CD4-positive, alpha-beta memory T cell (primary cell): ENCODE measurements around the gene ELP5. TPM values are rescaled to one million over a fixed set of nuclear protein-coding genes. Genes with fewer than 3 reads are reported as not detected.

Experiments used
- CTCF ChIA-PET: fragments of 350-600 bp; sonication (Branson Sonifier 250); formaldehyde crosslinking; loops from one replicate; lab custom pipeline; 2021; ENCODE audit warnings: inconsistent platforms; ENCODE audit not compliant: partially characterized antibody; lab: Charles Lee
- POLR2A ChIA-PET: fragments of 350-600 bp; sonication (Branson Sonifier 250); formaldehyde crosslinking; loops from one replicate; lab custom pipeline; 2021; ENCODE audit not compliant: partially characterized antibody; lab: Charles Lee
- DNase-seq, 5 donors: peaks; one replicate each; pipeline versions ENCODE4 v3.0.0 to v3.0.0-alpha.2; 2020 to 2022; ENCODE audit warnings: mixed read lengths in 1 of 5
- H3K27ac ChIP-seq: one replicate; pipeline ENCODE4 v1.7.0; 2013; ENCODE audit warnings: low read depth, low read length
- H3K27me3 ChIP-seq: 2 replicates; pipeline ENCODE4 v1.7.0; 2013; ENCODE audit warnings: mild to moderate bottlenecking, low read length, moderate library complexity; ENCODE audit not compliant: insufficient read depth
- H3K36me3 ChIP-seq: 2 replicates; pipeline ENCODE4 v1.7.0; 2013; ENCODE audit warnings: mild to moderate bottlenecking, low read length, moderate library complexity; ENCODE audit not compliant: insufficient read depth
- H3K4me1 ChIP-seq: 2 replicates; pipeline ENCODE4 v1.7.0; 2013; ENCODE audit warnings: mild to moderate bottlenecking, low read length, moderate library complexity; ENCODE audit not compliant: insufficient read depth
- H3K4me3 ChIP-seq, 2 donors: one replicate each; pipeline ENCODE4 v1.7.0; 2013; ENCODE audit warnings: low read length in 2 of 2, mild to moderate bottlenecking in 1 of 2
- H3K9me3 ChIP-seq, 2 donors: one replicate each; pipeline ENCODE4 v1.7.0; 2013; ENCODE audit warnings: low read length in 2 of 2, control low read depth in 1 of 2; ENCODE audit not compliant: control insufficient read depth in 1 of 2
- H3K27ac Mint-ChIP-seq, 7 donors: one replicate each; pipeline ENCODE4 v1.8.0; 2020 to 2021; ENCODE audit warnings: mixed read lengths in 7 of 7, mild to moderate bottlenecking in 6 of 7, inconsistent platforms in 3 of 7, moderate library complexity in 3 of 7
- H3K27me3 Mint-ChIP-seq, 2 donors: one replicate each; pipeline ENCODE4 v1.8.0; 2020 to 2021; ENCODE audit warnings: mixed read lengths in 2 of 2
- H3K36me3 Mint-ChIP-seq, 2 donors: one replicate each; pipeline ENCODE4 v1.8.0; 2020 to 2021; ENCODE audit warnings: mixed read lengths in 2 of 2, inconsistent platforms in 1 of 2, mild to moderate bottlenecking in 1 of 2
- H3K4me1 Mint-ChIP-seq, 4 donors: one replicate each; pipeline ENCODE4 v1.8.0; 2020 to 2021; ENCODE audit warnings: mixed read lengths in 4 of 4, mild to moderate bottlenecking in 1 of 4
- H3K4me3 Mint-ChIP-seq, 8 donors: one replicate each; pipeline ENCODE4 v1.8.0; 2020 to 2021; ENCODE audit warnings: mixed read lengths in 8 of 8, mild to moderate bottlenecking in 7 of 8, moderate library complexity in 6 of 8, inconsistent platforms in 3 of 8
- H3K9me3 Mint-ChIP-seq, 8 donors: one replicate each; pipeline ENCODE4 v1.8.0; 2020 to 2021; ENCODE audit warnings: mixed read lengths in 8 of 8, mild to moderate bottlenecking in 5 of 8, inconsistent platforms in 3 of 8, moderate library complexity in 1 of 8
- intact Hi-C: fragments of 100-400 bp; cut with micrococcal nuclease; formaldehyde crosslinking; loops from one replicate; pipeline ENCODE4 v1.15.1; 2023
- polyA plus RNA-seq, 2 donors: library from polyadenylated mRNA; unstranded; fragments of 300-500 nt; fragmentation: Illumina TruSeq; gene quantifications; one replicate each; pipeline ENCODE4 v1.2.3, GENCODE V29; 2021
- total RNA-seq, 2 experiments: library from RNA; stranded (reverse); gene quantifications; one replicate each; pipeline ENCODE4 v1.2.3, GENCODE V29; 2021

Gene ELP5
- total and polyA plus RNA-seq, 4 experiments from 2014 or later = 29.8 to 71.3 (median 49.4) TPM

DNA sequence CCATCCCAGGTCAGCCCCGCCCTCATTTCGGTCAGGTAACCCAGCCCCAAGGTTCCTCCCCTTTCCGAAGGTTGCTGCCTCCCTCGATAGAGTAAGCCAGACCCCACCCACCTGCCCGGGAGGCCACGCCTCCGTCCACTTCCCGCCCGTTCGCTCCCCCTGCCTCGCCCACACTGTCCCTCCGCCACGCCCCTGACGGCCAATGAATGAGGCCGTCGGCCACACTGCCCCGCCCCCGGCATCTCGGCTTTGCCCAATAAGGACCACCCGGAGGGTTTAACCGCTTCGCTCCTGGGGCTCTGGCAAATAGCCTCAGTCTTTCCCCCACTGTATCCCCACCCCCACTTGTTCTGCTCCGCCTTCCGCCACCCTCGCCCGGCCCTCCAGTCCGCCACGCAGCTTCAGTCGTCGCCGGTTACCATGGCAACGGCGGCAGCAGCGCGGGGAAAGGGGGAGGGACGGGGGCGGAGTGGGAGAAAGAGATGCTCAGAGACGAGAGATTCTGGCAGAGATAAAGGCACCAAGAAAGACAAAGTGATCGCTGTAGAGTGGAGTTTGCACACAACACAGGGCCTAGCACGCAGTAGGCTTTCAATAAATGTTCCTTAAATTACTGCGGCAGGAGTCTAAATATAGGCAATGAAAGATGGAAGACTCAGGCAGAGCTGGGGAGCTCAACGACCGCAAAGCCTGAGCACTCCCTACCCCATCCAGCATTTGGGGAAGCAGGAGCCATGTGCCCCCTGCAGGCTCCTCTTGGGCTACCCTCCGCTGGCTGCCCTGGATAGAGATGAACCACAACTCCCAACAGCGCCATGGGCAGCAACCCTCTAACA, 37.5 kb upstream of the ELP5 start:
- Histone ChIP-seq H3K36me3 (no peaks in the 10 kb centered on the region), H3K9me3 (no peaks in the 10 kb centered on the region), H3K27me3 (no peaks in the 10 kb centered on the region), H3K4me3 (peak overlapping the region; percentile 68 to 73), H3K27ac (peak overlapping the region; percentile 96), H3K4me1 (peaks cover 54% of the 10 kb centered on the region)
- H3K9me3 Mint-ChIP-seq = peaks cover 0 to 3% (median 0%) of the 10 kb centered on the region in 8 donors
- H3K4me3 Mint-ChIP-seq = peak overlapping the region; percentile 90 to 98 (median 93)
- ChIA-PET POLR2A (interaction anchor here (0.8 to 15.3 kb wide), 14 partner anchors 9 to 620 kb away, joined by 3 to 435 read pairs (median 4); partner anchors contain the start of genes CTDNEP1, DVL2, ELP5 and GABARAP), CTCF (interaction anchor here (0.9 to 1.7 kb wide), 9 partner anchors 20 to 169 kb away, joined by 3 to 11 read pairs (median 3); partner anchors contain the start of genes DVL2, GABARAP and PHF23)
- intact Hi-C loops = loop anchor here (1.0 to 2.0 kb wide), 8 partner anchors 9 to 472 kb away; partner anchors contain the start of genes EIF5A, ELP5, PHF23 and POLR2A
- DNase-seq = peak; percentile 97 to 99 (median 98)
- H3K36me3 Mint-ChIP-seq = peaks cover 0 to 5% of the 10 kb centered on the region in 2 donors
- peaks cover 26 to 67% (median 43%) of the 10 kb centered on the region in 4 donors for H3K4me1 Mint-ChIP-seq
- peak overlapping the region; percentile 98 to 100 (median 100) for H3K27ac Mint-ChIP-seq
- peaks cover 0 to 13% of the 10 kb centered on the region in 2 donors for H3K27me3 Mint-ChIP-seq

DNA sequence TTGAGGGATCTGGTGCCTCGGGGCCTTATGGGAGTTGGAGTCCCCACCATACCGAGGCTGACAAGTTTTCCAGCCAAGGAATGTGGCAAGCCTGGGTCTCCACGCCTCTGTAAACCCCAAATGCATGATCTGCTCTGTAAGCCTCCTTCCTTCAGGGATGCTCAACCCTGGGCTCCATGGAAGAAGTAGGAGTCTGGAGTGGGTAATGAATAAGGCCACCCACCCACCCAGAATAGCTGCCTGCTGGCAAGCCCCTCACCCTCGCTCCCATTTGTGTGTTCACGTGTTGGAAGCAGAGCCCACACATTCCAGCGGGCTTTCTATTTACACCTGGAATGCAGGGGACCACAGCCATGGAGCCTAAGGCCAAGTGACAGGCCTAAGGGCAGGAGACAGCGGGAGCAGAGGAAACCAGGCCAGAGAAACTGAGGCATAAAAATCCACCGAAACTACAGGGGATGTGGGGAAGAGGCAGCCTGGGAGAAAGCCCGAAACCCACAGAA, 36.8 kb upstream of the ELP5 start:
- Mint-ChIP-seq H3K9me3 (peaks cover 0 to 3% (median 0%) of the 10 kb centered on the region in 8 donors), H3K36me3 (peaks cover 0 to 5% of the 10 kb centered on the region in 2 donors), H3K27me3 (peaks cover 0 to 11% of the 10 kb centered on the region in 2 donors), H3K4me1 (peaks cover 27 to 71% (median 46%) of the 10 kb centered on the region in 4 donors), H3K4me3 (peak overlapping the region; percentile 90 to 98 (median 93)), H3K27ac (peak overlapping the region; percentile 98 to 100 (median 100))
- Histone ChIP-seq H3K4me1 (peaks cover 57% of the 10 kb centered on the region), H3K4me3 (peak overlapping the region in 1 of 2 donors; percentile 73), H3K36me3 (no peaks in the 10 kb centered on the region), H3K9me3 (no peaks in the 10 kb centered on the region), H3K27me3 (no peaks in the 10 kb centered on the region), H3K27ac (peak overlapping the region; percentile 96)
- DNase-seq = peak in 1 of 5 donors; percentile 47
- CTCF ChIA-PET = interaction anchor here (0.8 to 1.7 kb wide), 3 partner anchors 65 to 169 kb away, joined by 3 to 11 read pairs (median 3); no protein-coding TSS in a partner anchor
- POLR2A ChIA-PET = interaction anchor here (1.0 to 15.3 kb wide), 7 partner anchors 20 to 368 kb away, joined by 3 to 435 read pairs (median 4); partner anchors contain the start of genes DVL2, GABARAP, GPS2 and MPDU1
- intact Hi-C loops = loop anchor here (1.0 to 2.0 kb wide), 4 partner anchors 92 to 269 kb away; partner anchors contain the start of genes EIF5A, POLR2A and TMEM102

DNA sequence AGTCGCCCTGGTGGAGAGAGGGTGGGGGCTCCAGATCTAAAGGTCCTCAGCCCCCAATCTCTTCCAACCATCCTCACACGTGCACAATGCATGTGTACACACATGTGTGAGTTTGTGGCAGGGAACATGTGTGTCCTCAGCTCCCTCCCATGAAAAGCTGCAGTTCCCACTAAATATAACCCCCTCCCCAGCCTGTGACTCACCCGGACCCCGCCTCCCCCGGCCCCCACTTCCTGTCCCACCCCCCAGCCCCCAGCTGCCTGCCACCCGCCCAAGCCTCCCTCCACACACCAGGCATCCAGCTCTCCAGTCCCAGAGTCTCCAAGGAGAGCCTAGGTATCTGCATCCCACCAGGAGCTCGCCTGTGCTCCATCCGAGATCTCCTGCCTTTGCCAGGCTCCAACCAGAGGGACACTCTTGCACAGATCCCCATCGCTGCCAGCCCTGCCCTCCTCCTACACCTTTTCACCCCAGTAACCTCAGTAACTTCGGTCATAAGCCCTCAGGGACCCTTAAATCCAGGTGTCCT, 36.3 kb upstream of the ELP5 start:
- H3K4me1 Mint-ChIP-seq = peaks cover 31 to 76% (median 51%) of the 10 kb centered on the region in 4 donors
- peaks cover 0 to 10% of the 10 kb centered on the region in 2 donors for H3K27me3 Mint-ChIP-seq
- Histone ChIP-seq H3K27me3 (no peaks in the 10 kb centered on the region), H3K36me3 (no peaks in the 10 kb centered on the region), H3K4me1 (peaks cover 62% of the 10 kb centered on the region), H3K27ac (peak overlapping the region; percentile 96), H3K4me3 (no peak overlapping the region), H3K9me3 (no peaks in the 10 kb centered on the region)
- POLR2A ChIA-PET = interaction anchor here (0.6 to 15.3 kb wide), 3 partner anchors 20 to 169 kb away, joined by 3 to 435 read pairs (median 10); partner anchors contain the start of genes DVL2, GABARAP and PHF23
- peaks cover 0 to 7% of the 10 kb centered on the region in 2 donors for H3K36me3 Mint-ChIP-seq
- intact Hi-C loops = loop anchor here (1.0 to 2.0 kb wide), 4 partner anchors 91 to 269 kb away; partner anchors contain the start of genes EIF5A, POLR2A and TMEM102
- CTCF ChIA-PET = interaction anchor here (0.8 kb wide), 1 partner anchor 170 kb away, joined by 3 read pairs; no protein-coding TSS in a partner anchor
- peaks cover 0 to 3% (median 0%) of the 10 kb centered on the region in 8 donors for H3K9me3 Mint-ChIP-seq
- H3K27ac Mint-ChIP-seq = peak overlapping the region; percentile 89 to 100 (median 99)
- peak in 1 of 5 donors; percentile 39 for DNase-seq
- H3K4me3 Mint-ChIP-seq = peak overlapping the region in 4 of 8 donors; percentile 18 to 98 (median 29)

DNA sequence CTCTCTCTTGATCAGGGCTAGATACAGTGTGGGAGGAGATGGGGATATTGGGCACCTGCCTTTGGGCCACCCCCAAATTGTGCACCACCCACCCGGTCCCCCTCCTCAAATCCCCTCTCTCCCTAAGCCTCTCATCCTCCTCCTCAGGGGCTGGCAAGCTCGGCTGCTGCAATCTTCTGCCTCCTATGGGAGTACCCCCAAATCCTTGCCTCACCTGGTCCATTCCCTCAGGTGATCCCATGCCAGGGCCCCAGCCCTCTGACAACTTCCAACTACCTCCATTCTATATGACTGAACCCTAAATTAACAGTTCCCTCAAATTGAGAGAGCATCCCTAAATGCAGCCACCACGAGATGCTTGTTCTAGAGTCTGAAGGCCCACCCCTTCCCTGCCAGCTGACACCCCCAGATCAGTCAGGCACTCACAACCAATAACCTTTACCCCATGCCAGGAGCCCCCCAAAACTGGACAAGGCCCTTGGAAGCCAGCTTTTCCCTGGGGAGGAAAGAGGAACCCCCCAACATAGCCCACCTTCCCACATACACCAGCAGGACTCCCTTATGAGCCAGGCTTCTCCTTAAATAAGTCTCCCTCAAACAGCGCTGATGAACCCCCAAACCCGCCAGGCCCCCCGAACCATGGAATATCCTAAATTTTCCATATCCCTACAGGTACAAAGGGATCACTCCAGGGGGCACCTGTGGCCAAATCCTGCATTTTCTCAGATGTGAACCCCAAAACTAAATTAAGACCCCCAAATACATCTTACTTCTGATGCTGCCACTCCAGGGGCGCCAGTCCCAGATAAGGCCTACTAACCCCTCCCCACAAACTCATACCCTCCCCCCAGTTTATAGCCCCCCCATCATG, 35.5 kb upstream of the ELP5 start:
- H3K4me1 Mint-ChIP-seq = peaks cover 38 to 84% (median 58%) of the 10 kb centered on the region in 4 donors
- POLR2A ChIA-PET = interaction anchor here (0.6 to 15.3 kb wide), 2 partner anchors 19 to 118 kb away, joined by 3 to 435 read pairs; partner anchors contain the start of genes DVL2, GABARAP and PHF23
- peak overlapping the region; percentile 17 to 53 (median 36) for H3K4me3 Mint-ChIP-seq
- DNase-seq = peak in 1 of 5 donors; percentile 27
- Histone ChIP-seq H3K9me3 (no peaks in the 10 kb centered on the region), H3K27ac (no peak overlapping the region), H3K4me1 (peaks cover 69% of the 10 kb centered on the region), H3K27me3 (no peaks in the 10 kb centered on the region), H3K4me3 (no peak overlapping the region), H3K36me3 (no peaks in the 10 kb centered on the region)
- peak overlapping the region; percentile 73 to 98 (median 91) for H3K27ac Mint-ChIP-seq
- H3K27me3 Mint-ChIP-seq = peaks cover 0 to 9% of the 10 kb centered on the region in 2 donors
- intact Hi-C loops = no loop called here
- CTCF ChIA-PET = interaction anchor here (0.8 kb wide), 1 partner anchor 171 kb away, joined by 3 read pairs; no protein-coding TSS in a partner anchor
- peaks cover 0 to 12% of the 10 kb centered on the region in 2 donors for H3K36me3 Mint-ChIP-seq
- peaks cover 0 to 3% (median 0%) of the 10 kb centered on the region in 8 donors for H3K9me3 Mint-ChIP-seq

DNA sequence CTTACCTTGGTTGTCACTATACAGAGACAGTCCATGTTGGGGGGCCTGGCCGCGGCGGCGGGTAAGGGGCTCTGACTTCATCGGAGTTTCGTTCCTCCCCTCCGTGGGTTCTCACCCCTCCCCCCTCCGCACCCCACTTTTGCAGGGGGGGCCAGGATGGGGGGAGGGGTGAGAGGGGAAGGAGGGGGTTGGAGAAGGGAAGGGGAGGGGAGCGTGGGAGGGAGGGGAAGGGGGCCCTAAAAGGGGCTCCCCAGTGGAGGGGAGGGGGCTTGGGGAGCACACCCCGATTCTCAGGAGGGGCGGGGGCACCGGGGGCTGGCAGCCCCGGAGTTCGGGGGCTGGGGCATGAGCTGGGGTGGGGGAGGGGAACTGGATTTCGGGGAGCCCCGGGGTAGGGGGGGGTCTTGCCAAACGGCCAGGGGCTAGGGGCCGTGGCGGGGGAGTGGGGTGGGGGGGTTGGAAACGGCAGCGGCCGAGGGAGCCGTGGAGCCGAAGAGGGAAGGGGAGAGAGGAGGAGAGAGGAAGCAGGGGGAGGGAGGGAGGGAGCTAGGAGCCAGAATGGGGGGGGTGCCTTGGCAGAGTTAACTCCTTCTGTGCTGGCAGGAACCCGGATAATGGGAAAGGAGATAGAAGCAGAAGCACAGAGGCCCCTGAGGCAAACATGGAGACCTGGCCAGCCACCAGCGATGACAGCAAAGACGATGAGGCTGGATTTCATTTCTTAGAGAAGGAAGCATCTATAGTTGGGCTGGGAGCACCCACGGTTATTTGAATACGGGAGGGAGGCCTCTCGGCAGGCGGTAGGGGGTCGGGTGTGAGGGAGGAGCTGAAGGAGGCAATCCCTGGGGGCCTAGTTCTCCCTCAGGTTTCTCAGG, 34.7 kb upstream of the ELP5 start:
- H3K36me3 Mint-ChIP-seq = peaks cover 0 to 13% of the 10 kb centered on the region in 2 donors
- CTCF ChIA-PET = no interaction called here
- H3K9me3 Mint-ChIP-seq = peaks cover 0 to 3% (median 0%) of the 10 kb centered on the region in 8 donors
- peak in 1 of 5 donors; percentile 36 for DNase-seq
- intact Hi-C loops = no loop called here
- Histone ChIP-seq H3K4me3 (no peak overlapping the region), H3K27ac (no peak overlapping the region), H3K27me3 (no peaks in the 10 kb centered on the region), H3K4me1 (peaks cover 69% of the 10 kb centered on the region), H3K9me3 (no peaks in the 10 kb centered on the region), H3K36me3 (peaks cover 5% of the 10 kb centered on the region)
- peaks cover 38 to 83% (median 57%) of the 10 kb centered on the region in 4 donors for H3K4me1 Mint-ChIP-seq
- POLR2A ChIA-PET = interaction anchor here (1.0 to 15.3 kb wide), 2 partner anchors 9 to 18 kb away, joined by 3 to 435 read pairs; partner anchors contain the start of genes DVL2, GABARAP and PHF23
- peak overlapping the region; percentile 27 to 76 (median 44) for H3K4me3 Mint-ChIP-seq
- peaks cover 0 to 4% of the 10 kb centered on the region in 2 donors for H3K27me3 Mint-ChIP-seq
- peak overlapping the region in 6 of 7 donors; percentile 60 to 98 (median 90) for H3K27ac Mint-ChIP-seq
